ENCODE results near the gene MLF2.

The MLF2 gene

GRCh38 chr12:6778217-6778573 is 25.3 kb upstream of the MLF2 start:
- no peak for DNase-seq

GRCh38 chr12:6777386-6777785 is 24.4 kb upstream of the MLF2 start:
- no peak for DNase-seq

- no peak for DNase-seq
Observed at GRCh38 chr12:6775185-6776174, 22.5 kb upstream of the MLF2 start.

GRCh38 chr12:6774499-6775062 is 21.6 kb upstream of the MLF2 start:
- no peak for DNase-seq

GRCh38 chr12:6773590-6774351 is 20.8 kb upstream of the MLF2 start:
- DNase-seq = peak; percentile 44

GRCh38 chr12:6772726-6773589 is 20.0 kb upstream of the MLF2 start:
- no peak for DNase-seq

- peak; percentile 60 for DNase-seq
Observed at GRCh38 chr12:6772331-6772695, 19.4 kb upstream of the MLF2 start, which contains the start of gene LAG3. Gene LAG3 (plus strand): TSS chr12:6772520. CDS start chr12:6772853, 333 bp downstream.

- DNase-seq = no peak
Observed at GRCh38 chr12:6771509-6772330, 18.8 kb upstream of the MLF2 start.

GRCh38 chr12:6771091-6771495 is 18.2 kb upstream of the MLF2 start:
- DNase-seq = no peak

- DNase-seq = no peak
Observed at GRCh38 chr12:6770600-6770999, 17.7 kb upstream of the MLF2 start.

- no peak for DNase-seq
Observed at GRCh38 chr12:6770094-6770493, 17.2 kb upstream of the MLF2 start.

- no peak for DNase-seq
Observed at GRCh38 chr12:6769666-6770065, 16.7 kb upstream of the MLF2 start.

GRCh38 chr12:6768990-6769389 is 16.0 kb upstream of the MLF2 start:
- DNase-seq = no peak

GRCh38 chr12:6768437-6768914 is 15.5 kb upstream of the MLF2 start:
- no peak for DNase-seq

- no peak for DNase-seq
Observed at GRCh38 chr12:6767353-6768319, 14.7 kb upstream of the MLF2 start.

- DNase-seq = peak; percentile 62
Observed at GRCh38 chr12:6766651-6767349, 13.9 kb upstream of the MLF2 start.

GRCh38 chr12:6765634-6766581 is 13.0 kb upstream of the MLF2 start, which contains the start of gene PTMS:
Gene PTMS (plus strand): TSS chr12:6766363. CDS start chr12:6766706, 343 bp downstream.
- no peak for DNase-seq

GRCh38 chr12:6765048-6765633 is 12.2 kb upstream of the MLF2 start:
- no peak for DNase-seq
